ENCODE data around the gene BCAT1. TPM values are rescaled to one million over a fixed set of nuclear protein-coding genes. Genes with fewer than 3 reads are reported as not detected.
A peak's percentile ranks its signal among the peaks of the same experiment; 100 is the strongest.

The BCAT1 gene
- total and polyA plus RNA-seq, 9 of the 15 experiments (the other 6 are each of a cell fraction or from before 2014, with no cell fraction given) = 38.5 to 157 (median 66.8) TPM

DNA sequence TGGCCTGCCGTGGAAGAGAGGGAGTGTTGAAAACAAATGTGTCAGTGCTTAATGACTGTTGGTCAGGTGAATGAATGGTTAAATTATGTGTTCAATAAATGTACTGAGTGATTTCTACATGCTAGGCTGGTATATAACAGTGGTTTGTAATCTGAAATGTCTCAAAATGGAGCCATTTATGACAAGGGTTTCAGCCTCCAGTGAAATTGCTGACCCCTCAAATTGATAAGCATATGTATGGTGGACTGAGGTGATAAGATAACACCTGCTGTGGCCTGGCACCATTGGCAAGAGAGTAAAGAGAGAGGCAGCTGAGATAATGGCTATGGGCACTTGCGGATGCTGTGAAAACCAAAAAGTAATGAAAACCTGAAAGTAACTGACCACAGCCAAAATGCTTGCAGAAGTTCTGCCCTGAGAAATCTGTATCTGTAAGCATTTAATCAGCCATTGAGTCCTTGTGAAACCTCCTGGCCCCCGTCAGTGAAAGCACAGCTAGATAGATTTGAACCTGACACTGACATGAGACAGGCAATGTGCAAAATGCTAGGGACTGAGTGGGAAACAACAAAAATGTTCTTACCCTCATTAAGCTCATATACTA is 1.4 kb upstream of the BCAT1 start (continued):
- TF ChIP-seq GATA2 (CRISPR knock-in tag; IDR thresholded peaks at IDR 0.05) (peak; percentile 67; the same call in 1 of the 2 replicates), ZBTB11 (CRISPR knock-in tag; IDR thresholded peaks at IDR 0.05) (peak in 1 of 3 experiments; percentile 63; a peak in 1 of 6 replicates), CREB3 (tag; conservative IDR thresholded peaks at IDR 0.05; ENCODE audit: low read depth) (peak; percentile 72; the same call in 1 of the 2 replicates), MAFG (tag; conservative IDR thresholded peaks at IDR 0.05) (peak; percentile 90), EP300 (IDR thresholded peaks at IDR 0.05; ENCODE audit: low read length) (peak; percentile 71; the same call in 1 of the 2 replicates), FOXM1 (IDR thresholded peaks at IDR 0.05; ENCODE audit: low read depth) (0 out of 2 replicates have a peak, but pooled peaks have one; percentile 34), FOXM1 (CRISPR knock-in tag; IDR thresholded peaks at IDR 0.05; ENCODE audit: low read depth) (no peak), PHB2 (IDR thresholded peaks at IDR 0.05; ENCODE audit: low read depth) (no peak), PTTG1 (tag; IDR thresholded peaks at IDR 0.05; ENCODE audit: low read depth) (peak; percentile 60), MEIS2 (IDR thresholded peaks at IDR 0.05; ENCODE audit: partially characterized antibody) (peak; percentile 21), PML (IDR thresholded peaks at IDR 0.05; ENCODE audit: low read length) (peak; percentile 46; the same call in 1 of the 2 replicates), NR4A1 (CRISPR knock-in tag; IDR thresholded peaks at IDR 0.05) (no peak), NR4A1 (tag; IDR thresholded peaks at IDR 0.05) (peak; percentile 93; the same call in 1 of the 2 replicates), ZBTB17 (CRISPR knock-in tag; IDR thresholded peaks at IDR 0.05) (peak; percentile 70; the same call in 1 of the 2 replicates), ZNF23 (CRISPR knock-in tag; IDR thresholded peaks at IDR 0.05) (no peak)
- TF ChIP-seq, protein P1, sequence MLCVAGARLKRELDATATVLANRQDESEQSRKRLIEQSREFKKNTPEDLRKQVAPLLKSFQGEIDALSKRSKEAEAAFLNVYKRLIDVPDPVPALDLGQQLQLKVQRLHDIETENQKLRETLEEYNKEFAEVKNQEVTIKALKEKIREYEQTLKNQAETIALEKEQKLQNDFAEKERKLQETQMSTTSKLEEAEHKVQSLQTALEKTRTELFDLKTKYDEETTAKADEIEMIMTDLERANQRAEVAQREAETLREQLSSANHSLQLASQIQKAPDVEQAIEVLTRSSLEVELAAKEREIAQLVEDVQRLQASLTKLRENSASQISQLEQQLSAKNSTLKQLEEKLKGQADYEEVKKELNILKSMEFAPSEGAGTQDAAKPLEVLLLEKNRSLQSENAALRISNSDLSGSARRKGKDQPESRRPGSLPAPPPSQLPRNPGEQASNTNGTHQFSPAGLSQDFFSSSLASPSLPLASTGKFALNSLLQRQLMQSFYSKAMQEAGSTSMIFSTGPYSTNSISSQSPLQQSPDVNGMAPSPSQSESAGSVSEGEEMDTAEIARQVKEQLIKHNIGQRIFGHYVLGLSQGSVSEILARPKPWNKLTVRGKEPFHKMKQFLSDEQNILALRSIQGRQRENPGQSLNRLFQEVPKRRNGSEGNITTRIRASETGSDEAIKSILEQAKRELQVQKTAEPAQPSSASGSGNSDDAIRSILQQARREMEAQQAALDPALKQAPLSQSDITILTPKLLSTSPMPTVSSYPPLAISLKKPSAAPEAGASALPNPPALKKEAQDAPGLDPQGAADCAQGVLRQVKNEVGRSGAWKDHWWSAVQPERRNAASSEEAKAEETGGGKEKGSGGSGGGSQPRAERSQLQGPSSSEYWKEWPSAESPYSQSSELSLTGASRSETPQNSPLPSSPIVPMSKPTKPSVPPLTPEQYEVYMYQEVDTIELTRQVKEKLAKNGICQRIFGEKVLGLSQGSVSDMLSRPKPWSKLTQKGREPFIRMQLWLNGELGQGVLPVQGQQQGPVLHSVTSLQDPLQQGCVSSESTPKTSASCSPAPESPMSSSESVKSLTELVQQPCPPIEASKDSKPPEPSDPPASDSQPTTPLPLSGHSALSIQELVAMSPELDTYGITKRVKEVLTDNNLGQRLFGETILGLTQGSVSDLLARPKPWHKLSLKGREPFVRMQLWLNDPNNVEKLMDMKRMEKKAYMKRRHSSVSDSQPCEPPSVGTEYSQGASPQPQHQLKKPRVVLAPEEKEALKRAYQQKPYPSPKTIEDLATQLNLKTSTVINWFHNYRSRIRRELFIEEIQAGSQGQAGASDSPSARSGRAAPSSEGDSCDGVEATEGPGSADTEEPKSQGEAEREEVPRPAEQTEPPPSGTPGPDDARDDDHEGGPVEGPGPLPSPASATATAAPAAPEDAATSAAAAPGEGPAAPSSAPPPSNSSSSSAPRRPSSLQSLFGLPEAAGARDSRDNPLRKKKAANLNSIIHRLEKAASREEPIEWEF (CRISPR knock-in tag; IDR thresholded peaks at IDR 0.05) = no peak; the same call in 1 of the 2 replicates
